HepG2 (cell line): ENCODE measurements around the gene TBC1D1. TPM values are rescaled to one million over a fixed set of nuclear protein-coding genes. Genes with fewer than 3 reads are reported as not detected.

Source experiments
- BRD4 ChIP-seq: sonication (generic); formaldehyde crosslinking; IDR thresholded peaks from 2 replicates; pipeline ENCODE4 v1.4.0; 2020; ENCODE audit warnings: missing genetic modification reagents
- CEBPB ChIP-seq: IDR thresholded peaks from 2 replicates; pipeline ENCODE4 v1.6.1; 2011; ENCODE audit warnings: low read depth, low read length, improper control_type of control experiment, borderline replicate concordance
- EP300 ChIP-seq, 3 experiments: sonication (generic) in 1 of 3; formaldehyde crosslinking in 1 of 3; IDR thresholded peaks; 2 replicates each; pipeline versions ENCODE4 v1.5.1 to v1.6.1; 2011 to 2020; ENCODE audit warnings: low read depth in 2 of 3, low read length in 2 of 3, borderline replicate concordance in 1 of 3, improper control_type of control experiment in 1 of 3, mild to moderate bottlenecking in 1 of 3, missing genetic modification reagents in 1 of 3, moderate library complexity in 1 of 3
- FOXK2 ChIP-seq: fragments of 450-650 bp; IDR thresholded peaks from 2 replicates; pipeline ENCODE4 v1.6.1; 2016
- HNF1A ChIP-seq, 2 experiments: sonication (generic) in 1 of 2; formaldehyde crosslinking in 1 of 2; IDR thresholded peaks; 2 replicates each; pipeline versions ENCODE4 v1.4.0 to v1.6.1; 2016 to 2020; ENCODE audit warnings: borderline replicate concordance in 1 of 2, low read depth in 1 of 2, mild to moderate bottlenecking in 1 of 2, missing genetic modification reagents in 1 of 2
- MAF1 ChIP-seq: sonication (generic); formaldehyde crosslinking; IDR thresholded peaks from 2 replicates; pipeline ENCODE4 v1.5.0; 2020; ENCODE audit warnings: missing genetic modification reagents, borderline replicate concordance
- MED1 ChIP-seq: sonication (generic); formaldehyde crosslinking; IDR thresholded peaks from 2 replicates; pipeline ENCODE4 v1.4.0; 2020; ENCODE audit warnings: missing genetic modification reagents
- MLLT10 ChIP-seq: sonication (generic); formaldehyde crosslinking; IDR thresholded peaks from 2 replicates; pipeline ENCODE4 v1.4.0; 2020; ENCODE audit warnings: missing genetic modification reagents
- NCOA1 ChIP-seq: sonication (generic); formaldehyde crosslinking; IDR thresholded peaks from 2 replicates; pipeline ENCODE4 v1.9.0; 2021; ENCODE audit warnings: missing genetic modification reagents
- NCOR1 ChIP-seq: fragments of 200-600 bp; sonication (generic); IDR thresholded peaks from 2 replicates; pipeline ENCODE4 v1.7.0; 2017; ENCODE audit warnings: antibody characterized with exemption, low read length, borderline replicate concordance
- NFKBIZ ChIP-seq: IDR thresholded peaks from 2 replicates; pipeline ENCODE4 v1.6.1; 2018; ENCODE audit warnings: missing genetic modification reagents, missing compliant biosample characterization
- RBFOX2 ChIP-seq: fragments of 200-400 bp; formaldehyde crosslinking; IDR thresholded peaks from 2 replicates; pipeline ENCODE4 v1.6.1; 2017; ENCODE audit warnings: low read depth, mild to moderate bottlenecking, low read length
- REXO4 ChIP-seq: sonication (generic); formaldehyde crosslinking; IDR thresholded peaks from 2 replicates; pipeline ENCODE4 v1.8.0; 2022; ENCODE audit warnings: missing genetic modification reagents, mild to moderate bottlenecking, borderline replicate concordance
- RNF2 ChIP-seq: fragments of 450-650 bp; conservative IDR thresholded peaks from 2 replicates; pipeline ENCODE4 v1.6.1; 2016; ENCODE audit warnings: low read depth
- SOX6 ChIP-seq, 2 experiments: fragments of 450-650 bp in 1 of 2; sonication (generic) in 1 of 2; formaldehyde crosslinking in 1 of 2; IDR thresholded peaks; 2 replicates each; pipeline versions ENCODE4 v1.4.0 to v1.6.1; 2017 to 2020; ENCODE audit warnings: antibody characterized with exemption in 1 of 2, mild to moderate bottlenecking in 1 of 2, missing genetic modification reagents in 1 of 2
- SRSF9 ChIP-seq: fragments of 200-400 bp; formaldehyde crosslinking; IDR thresholded peaks from 2 replicates; pipeline ENCODE4 v1.6.1; 2018; ENCODE audit warnings: borderline replicate concordance, mild to moderate bottlenecking, low read depth, low read length; ENCODE audit not compliant: insufficient read depth, poor library complexity, severe bottlenecking
- TCF7 ChIP-seq: sonication (generic); IDR thresholded peaks from 2 replicates; pipeline ENCODE4 v1.6.1; 2016; ENCODE audit warnings: antibody characterized with exemption, low read depth
- TFE3 ChIP-seq: IDR thresholded peaks from 2 replicates; pipeline ENCODE4 v1.6.1; 2016
- TGIF2 ChIP-seq: IDR thresholded peaks from 2 replicates; pipeline ENCODE4 v1.6.1; 2016; ENCODE audit warnings: control low read depth, missing compliant biosample characterization
- ZBTB20 ChIP-seq: sonication (generic); formaldehyde crosslinking; IDR thresholded peaks from 2 replicates; pipeline ENCODE4 v1.8.1; 2023; ENCODE audit warnings: missing genetic modification reagents, low read depth, mild to moderate bottlenecking, borderline replicate concordance
- ZFAT ChIP-seq: sonication (generic); formaldehyde crosslinking; conservative IDR thresholded peaks from 2 replicates; pipeline ENCODE4 v1.8.1; 2023; ENCODE audit warnings: missing genetic modification reagents, inconsistent platforms
- ZMYM3 ChIP-seq: sonication (generic); formaldehyde crosslinking; IDR thresholded peaks from 2 replicates; pipeline ENCODE4 v1.5.1; 2020; ENCODE audit warnings: mild to moderate bottlenecking, missing genetic modification reagents
- ZNF333 ChIP-seq: sonication (generic); formaldehyde crosslinking; IDR thresholded peaks from 2 replicates; pipeline ENCODE4 v1.4.0; 2020; ENCODE audit warnings: mild to moderate bottlenecking, missing genetic modification reagents, borderline replicate concordance
- ZNF552 ChIP-seq: sonication (generic); formaldehyde crosslinking; IDR thresholded peaks from 2 replicates; pipeline ENCODE4 v1.9.0; 2022; ENCODE audit warnings: missing genetic modification reagents, mild to moderate bottlenecking, borderline replicate concordance
- polyA plus RNA-seq, 8 experiments: library from polyadenylated mRNA; depleted of rRNA in 3 of 8; stranded (reverse) in 7 of 8; unstranded in 1 of 8; fragments of >200 nt; fragmentation: Illumina TruSeq in 4 of 8; extraction: Trizol in 4 of 8; gene quantifications; 2 replicates each; pipeline versions ENCODE4 v1.2.1 to v1.2.3, GENCODE V29; 2011 to 2016; ENCODE audit warnings: low read depth in 4 of 8, missing spikeins in 1 of 8, mixed read lengths in 1 of 8; ENCODE audit not compliant: insufficient read depth in 1 of 8
- total RNA-seq, 5 experiments: library from RNA; depleted of rRNA; stranded (reverse); fragments of >200 nt; fragmentation: Illumina TruSeq; extraction: Trizol; gene quantifications; 2 replicates each; pipeline ENCODE4 v1.2.3, GENCODE V29; 2016; ENCODE audit warnings: low read depth in 1 of 5

TBC1D1 gene
- total and polyA plus RNA-seq, 2 of the 13 experiments (the other 11 are each of a cell fraction or from before 2014, with no cell fraction given): 37.3 to 62.8 TPM

- TF ChIP-seq NCOR1 (peak; percentile 64), MAF1 (no peak), REXO4 (CRISPR knock-in tag) (no peak), MED1 (CRISPR knock-in tag) (peak; percentile 80), RBFOX2 (peak; percentile 58), NFKBIZ (peak; percentile 53; the same call in 1 of the 2 replicates), TFE3 (CRISPR knock-in tag) (peak; percentile 56; the same call in 1 of the 2 replicates), EP300 (IDR thresholded peaks at IDR 0.05; ENCODE audit: low read depth in 2 of 2, low read length in 2 of 2) (peak in 1 of 2 experiments; percentile 91; a peak in 2 of 4 replicates), EP300 (CRISPR knock-in tag; IDR thresholded peaks at IDR 0.05; ENCODE audit: borderline replicate concordance) (peak; percentile 59; the same call in 1 of the 2 replicates), NCOA1 (CRISPR knock-in tag) (no peak), TCF7 (peak; percentile 79), TGIF2 (CRISPR knock-in tag) (peak; percentile 89; the same call in 1 of the 2 replicates), ZMYM3 (no peak), BRD4 (CRISPR knock-in tag) (peak; percentile 39; the same call in 1 of the 2 replicates), ZFAT (CRISPR knock-in tag) (no peak), MLLT10 (CRISPR knock-in tag) (no peak), ZNF552 (CRISPR knock-in tag) (no peak), CEBPB (peak; percentile 42; the same call in 1 of the 2 replicates), FOXK2 (no peak), RNF2 (no peak), HNF1A (IDR thresholded peaks at IDR 0.05; ENCODE audit: low read depth) (peak; percentile 52; the same call in 1 of the 2 replicates), HNF1A (CRISPR knock-in tag; IDR thresholded peaks at IDR 0.05; ENCODE audit: borderline replicate concordance) (peak; percentile 52; the same call in 1 of the 2 replicates), ZNF333 (CRISPR knock-in tag) (no peak), ZBTB20 (CRISPR knock-in tag) (no peak), SOX6 (IDR thresholded peaks at IDR 0.05) (no peak), SOX6 (CRISPR knock-in tag; IDR thresholded peaks at IDR 0.05) (peak; percentile 62), SRSF9 (no peak)
These were observed 184.7 kb downstream of the TBC1D1 start (continued) for GRCh38 chr4:38075370-38076152.
